Measurements from ENCODE around the gene NCBP2L. TPM values are rescaled to one million over a fixed set of nuclear protein-coding genes. Genes with fewer than 3 reads are reported as not detected.
A peak's percentile ranks its signal among the peaks of the same experiment; 100 is the strongest.

Gene NCBP2L
- total RNA-seq = under 1 TPM in 1 of 10 donors, not detected in 9; 0.45 TPM
- polyA plus RNA-seq = under 1 TPM in 1 of 2 donors, not detected in 1; 0.01 TPM
- long read RNA-seq, donor 1 = 0 reads
- long read RNA-seq, donor 2 = 0 reads
- long read RNA-seq, donor 3 = 0 reads

DNA sequence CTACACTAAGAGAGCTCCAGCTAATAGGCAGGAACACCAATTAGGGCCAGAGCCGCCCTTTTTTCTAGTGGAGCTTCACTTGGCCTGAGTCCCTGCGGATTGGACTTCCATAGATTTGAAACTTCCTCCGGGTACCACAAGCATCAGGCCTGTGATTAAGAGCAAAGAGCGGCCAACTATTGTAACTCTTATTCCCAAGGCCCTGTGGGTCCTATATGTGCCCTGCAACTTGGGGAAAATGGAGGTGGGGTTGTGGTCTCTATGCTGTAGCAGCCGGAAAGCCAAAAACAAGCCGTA is at the start of gene NCBP2L:
NCBP2L (plus strand) TSS at position 198 of the 297 bp plus-strand sequence. CDS start 16,488 bp downstream, outside the sequence.
- intact Hi-C loops (cut with DNase I) = loop anchor here (1.0 to 10.0 kb wide), 17 partner anchors 50 to 240 kb away; no protein-coding TSS in a partner anchor
- no peak for ATAC-seq
- DNase-seq = no peak
- Histone ChIP-seq H3K27ac (peak within 1 kb of the TSS in 9 of 10 donors; percentile 65 to 89 (median 84)), H3K36me3 (no peaks in the 10 kb centered on the region), H3K9me3 (no peaks in the 10 kb centered on the region), H3K4me1 (peaks cover 0 to 26% (median 7%) of the 10 kb centered on the region in 9 donors), H3K27me3 (peaks cover 0 to 51% (median 0%) of the 10 kb centered on the region in 7 donors), H3K4me3 (peak within 1 kb of the TSS in 9 of 10 donors; percentile 53 to 69 (median 65))
- 63 to 67% methylated on average over 6 of the region's 6 CpGs for WGBS, 2 donors
- TF ChIP-seq, protein P1, sequence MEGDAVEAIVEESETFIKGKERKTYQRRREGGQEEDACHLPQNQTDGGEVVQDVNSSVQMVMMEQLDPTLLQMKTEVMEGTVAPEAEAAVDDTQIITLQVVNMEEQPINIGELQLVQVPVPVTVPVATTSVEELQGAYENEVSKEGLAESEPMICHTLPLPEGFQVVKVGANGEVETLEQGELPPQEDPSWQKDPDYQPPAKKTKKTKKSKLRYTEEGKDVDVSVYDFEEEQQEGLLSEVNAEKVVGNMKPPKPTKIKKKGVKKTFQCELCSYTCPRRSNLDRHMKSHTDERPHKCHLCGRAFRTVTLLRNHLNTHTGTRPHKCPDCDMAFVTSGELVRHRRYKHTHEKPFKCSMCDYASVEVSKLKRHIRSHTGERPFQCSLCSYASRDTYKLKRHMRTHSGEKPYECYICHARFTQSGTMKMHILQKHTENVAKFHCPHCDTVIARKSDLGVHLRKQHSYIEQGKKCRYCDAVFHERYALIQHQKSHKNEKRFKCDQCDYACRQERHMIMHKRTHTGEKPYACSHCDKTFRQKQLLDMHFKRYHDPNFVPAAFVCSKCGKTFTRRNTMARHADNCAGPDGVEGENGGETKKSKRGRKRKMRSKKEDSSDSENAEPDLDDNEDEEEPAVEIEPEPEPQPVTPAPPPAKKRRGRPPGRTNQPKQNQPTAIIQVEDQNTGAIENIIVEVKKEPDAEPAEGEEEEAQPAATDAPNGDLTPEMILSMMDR (IDR thresholded peaks at IDR 0.05) = no peak

DNA sequence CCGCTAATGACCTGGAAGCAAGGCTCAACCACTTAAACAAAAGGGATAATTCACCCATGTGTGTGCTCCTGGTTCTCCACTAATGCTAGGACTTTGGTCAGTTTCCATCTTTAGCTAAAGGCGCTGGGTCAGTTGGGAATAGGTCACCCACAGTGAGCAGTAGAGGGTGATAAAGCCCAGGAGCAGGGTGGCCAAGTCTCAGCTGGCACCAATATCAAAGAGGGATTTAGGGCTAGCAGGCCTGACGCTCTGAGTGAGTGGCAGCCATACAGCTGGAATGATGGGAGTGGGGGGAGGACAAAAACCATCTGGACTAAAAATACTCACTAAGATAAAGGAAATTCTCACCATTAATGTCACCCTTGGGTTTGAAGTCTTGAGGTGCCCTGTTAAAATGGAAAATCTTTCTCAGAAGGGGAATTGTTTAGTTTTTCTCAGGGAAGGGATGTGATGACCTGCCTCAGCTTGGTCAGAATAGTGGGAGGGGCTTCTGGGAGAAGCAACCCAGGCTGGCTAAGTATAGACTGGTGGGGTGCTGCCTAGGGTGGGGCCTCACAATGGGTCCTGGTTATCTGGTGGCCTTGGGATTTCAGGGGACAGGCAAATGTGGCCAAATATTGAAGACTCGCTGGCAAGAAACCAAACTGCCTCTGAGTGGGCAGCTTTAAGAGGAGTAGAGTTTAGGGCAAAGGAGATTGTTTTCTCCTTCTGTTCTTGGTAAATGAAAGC is 49.0 kb upstream of the NCBP2L start:
- Histone ChIP-seq H3K27me3 (peaks cover 0 to 18% (median 0%) of the 10 kb centered on the region in 7 donors), H3K4me1 (peaks cover 10 to 90% (median 57%) of the 10 kb centered on the region in 9 donors), H3K36me3 (no peaks in the 10 kb centered on the region), H3K9me3 (no peaks in the 10 kb centered on the region), H3K4me3 (no peak overlapping the region), H3K27ac (peak overlapping the region; percentile 4 to 82 (median 74))
- peak in 6 of 8 donors; percentile 42 to 71 (median 59) for ATAC-seq
- TF ChIP-seq, protein P1 (IDR thresholded peaks at IDR 0.05) = peak in 2 of 9 donors; percentile 22 to 28
- intact Hi-C loops (cut with DNase I) = loop anchor here in 5 of 10 donors (5.0 to 10.0 kb wide), 5 partner anchors 39 to 54 kb away; partner anchors contain the start of genes NCBP2L (in 2 of the 5) and TSC22D3 (in 2 of the 5)
- WGBS, 2 donors = 55 to 70% methylated on average over 4 of the region's 4 CpGs
- no peak for DNase-seq

DNA sequence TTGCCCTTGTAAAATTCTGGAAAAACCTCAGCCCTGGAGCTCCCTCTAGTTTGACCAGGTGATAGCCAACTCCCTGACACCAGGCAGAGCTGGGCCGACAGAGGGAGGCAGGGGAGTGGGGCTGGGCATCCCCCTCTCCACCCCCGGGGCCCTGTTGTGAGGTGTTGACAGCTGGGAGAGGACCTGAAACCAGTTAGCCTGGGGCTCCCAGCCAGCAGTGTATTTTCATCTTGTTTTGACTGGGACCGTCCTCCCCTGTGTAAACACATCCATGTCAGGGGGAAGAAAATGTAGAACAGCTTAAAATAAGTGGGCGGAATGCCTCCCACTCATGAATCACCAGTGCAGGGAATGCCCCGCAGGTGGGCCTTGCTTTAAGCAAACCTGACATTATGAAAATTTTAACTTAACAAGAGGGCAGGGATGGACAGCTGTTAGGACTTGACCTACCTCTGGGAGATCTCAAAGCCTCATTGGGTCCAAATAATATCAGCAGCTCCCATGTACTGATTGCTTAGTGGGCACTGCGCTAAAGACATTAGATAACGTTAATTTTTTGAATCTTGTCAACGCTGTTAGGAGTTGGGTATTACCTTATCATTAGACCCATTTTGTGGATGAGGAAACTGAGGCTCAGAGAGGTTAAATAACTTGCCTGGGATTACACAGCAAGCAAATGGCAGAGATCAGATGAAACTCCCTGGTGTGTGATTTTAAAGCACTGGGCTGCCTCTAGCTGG is 47.8 kb upstream of the NCBP2L start:
- WGBS, 2 donors = 37 to 44% methylated on average over 8 of the region's 8 CpGs
- TF ChIP-seq, protein P1 (IDR thresholded peaks at IDR 0.05) = peak in 3 of 9 donors; percentile 17 to 33 (median 21)
- peak overlapping the region; percentile 31 to 82 (median 74) for H3K27ac ChIP-seq
- no peak overlapping the region for H3K4me3 ChIP-seq
- peaks cover 10 to 98% (median 57%) of the 10 kb centered on the region in 9 donors for H3K4me1 ChIP-seq
- no peaks in the 10 kb centered on the region for H3K36me3 ChIP-seq
- intact Hi-C loops (cut with DNase I) = loop anchor here in 6 of 10 donors (5.0 to 10.0 kb wide), 6 partner anchors 38 to 55 kb away; partner anchors contain the start of genes NCBP2L (in 2 of the 6) and TSC22D3 (in 2 of the 6)
- peak; percentile 36 to 81 (median 68) for ATAC-seq
- DNase-seq = peak; percentile 56 to 63
- H3K9me3 ChIP-seq = no peaks in the 10 kb centered on the region
- peaks cover 0 to 18% (median 0%) of the 10 kb centered on the region in 7 donors for H3K27me3 ChIP-seq

DNA sequence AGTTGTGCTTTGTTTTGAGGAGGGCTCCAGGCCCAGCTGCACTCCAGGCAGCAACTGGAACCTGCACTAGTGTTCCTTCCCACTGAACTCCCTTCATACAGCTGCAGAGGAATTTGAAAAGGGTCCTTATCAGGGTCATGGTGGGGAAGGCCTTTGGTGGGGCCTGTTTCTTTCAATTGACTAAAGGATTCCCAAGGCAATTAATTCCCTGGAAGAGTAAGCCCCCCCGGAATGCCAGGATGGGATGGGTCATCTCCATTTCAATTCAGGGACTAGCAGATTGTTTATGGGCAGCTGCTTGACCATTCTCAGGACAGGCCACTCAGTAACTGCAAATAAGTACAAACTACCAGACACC is 47.3 kb upstream of the NCBP2L start:
- ATAC-seq (no peak), DNase-seq (no peak)
- TF ChIP-seq, protein P1 (IDR thresholded peaks at IDR 0.05) = no peak
- H3K27ac ChIP-seq = peak overlapping the region in 7 of 10 donors; percentile 31 to 82 (median 76)
- H3K4me3 ChIP-seq = no peak overlapping the region
- no peaks in the 10 kb centered on the region for H3K36me3 ChIP-seq
- no peaks in the 10 kb centered on the region for H3K9me3 ChIP-seq
- intact Hi-C loops (cut with DNase I) = loop anchor here in 1 of 10 donors (5.0 kb wide), 1 partner anchor 53 kb away; no protein-coding TSS in a partner anchor
- peaks cover 10 to 98% (median 58%) of the 10 kb centered on the region in 9 donors for H3K4me1 ChIP-seq
- 52 to 65% methylated on average over 1 of the region's 1 CpG for WGBS, 2 donors
- H3K27me3 ChIP-seq = peaks cover 0 to 18% (median 0%) of the 10 kb centered on the region in 7 donors

Data from heart right ventricle (tissue), 16 donors.